AG04450 (cell line): ENCODE data around the gene HSD17B1. TPM values are rescaled to one million over a fixed set of nuclear protein-coding genes. Genes with fewer than 3 reads are reported as not detected.
"Not testable (repeated sequence)": the region's sequence is repeated elsewhere in the genome, so short reads cannot be mapped to it uniquely, and the experiment has no call there.

Experiments
- CTCF ChIA-PET: fragments of 300-600, 350-600 bp; formaldehyde crosslinking; extraction: SDS; loops from one replicate; lab custom pipeline; 2022; ENCODE audit warnings: antibody characterized with exemption, inconsistent platforms; lab: Charles Lee
- POLR2A ChIA-PET: fragments of 350-600 bp; formaldehyde crosslinking; extraction: SDS; loops from one replicate; lab custom pipeline; 2021; ENCODE audit warnings: antibody characterized with exemption, inconsistent platforms; lab: Yijun Ruan, JAX
- DNase-seq: peaks from one replicate; pipeline ENCODE4 v3.0.0-alpha.2; 2011; ENCODE audit warnings: low read depth, low spot score
- H3K27ac ChIP-seq: one replicate; pipeline ENCODE4 v1.5.1; 2012; ENCODE audit warnings: low read depth, low read length, control low read depth
- H3K27me3 ChIP-seq: one replicate; pipeline ENCODE4 v1.6.0; 2012; ENCODE audit warnings: low read length; ENCODE audit not compliant: control insufficient read depth, insufficient read depth
- H3K4me3 ChIP-seq: 2 replicates; pipeline ENCODE4 v1.5.1; 2011; ENCODE audit warnings: mild to moderate bottlenecking, low read depth, low read length, control low read depth
- H3K9me3 ChIP-seq: 2 replicates; pipeline ENCODE4 v1.5.1; 2012; ENCODE audit warnings: low read length; ENCODE audit not compliant: control insufficient read depth, insufficient read depth
- polyA minus RNA-seq: library from RNA; depleted of rRNA, polyadenylated mRNA; stranded (reverse); fragments of >200 nt; gene quantifications from 2 replicates; pipeline ENCODE4 v1.2.3, GENCODE V29; 2011; rRNA and poly(A)+ RNA removed
- polyA plus RNA-seq: library from polyadenylated mRNA; depleted of rRNA; stranded (reverse); fragments of >200 nt; gene quantifications from 2 replicates; pipeline ENCODE4 v1.2.3, GENCODE V29; 2011; rRNA removed
- TF ChIP-seq, protein P1 (sequence below): IDR thresholded peaks from 2 replicates; pipeline ENCODE4 v1.5.1; 2011; ENCODE audit warnings: low read depth, low read length, control low read depth, inconsistent platforms

HSD17B1 gene, protein sequence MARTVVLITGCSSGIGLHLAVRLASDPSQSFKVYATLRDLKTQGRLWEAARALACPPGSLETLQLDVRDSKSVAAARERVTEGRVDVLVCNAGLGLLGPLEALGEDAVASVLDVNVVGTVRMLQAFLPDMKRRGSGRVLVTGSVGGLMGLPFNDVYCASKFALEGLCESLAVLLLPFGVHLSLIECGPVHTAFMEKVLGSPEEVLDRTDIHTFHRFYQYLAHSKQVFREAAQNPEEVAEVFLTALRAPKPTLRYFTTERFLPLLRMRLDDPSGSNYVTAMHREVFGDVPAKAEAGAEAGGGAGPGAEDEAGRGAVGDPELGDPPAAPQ
- polyA plus RNA-seq (0.87 and 1.4 TPM in 2 replicates), polyA minus RNA-seq (0.41 and 0.48 TPM in 2 replicates)

DNA sequence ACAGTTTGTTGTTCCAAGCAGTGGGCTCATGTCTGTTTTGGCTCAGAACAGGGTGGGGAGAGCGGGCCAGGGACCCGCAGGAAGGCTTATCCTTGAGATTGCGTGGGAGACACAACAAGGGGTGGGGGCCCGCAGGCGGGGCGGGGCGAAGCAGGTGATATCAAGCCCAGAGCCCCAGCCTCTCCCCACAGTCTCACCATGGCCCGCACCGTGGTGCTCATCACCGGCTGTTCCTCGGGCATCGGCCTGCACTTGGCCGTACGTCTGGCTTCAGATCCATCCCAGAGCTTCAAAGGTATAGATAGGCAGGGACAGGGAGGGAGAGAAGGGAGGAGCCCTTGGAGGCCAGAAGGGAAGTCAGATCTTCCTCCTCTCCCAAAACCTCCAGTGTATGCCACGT, at the start of gene HSD17B1:
HSD17B1 (plus strand) TSS at position 188 of the 400 bp plus-strand sequence; CDS start at position 199, 11 bp downstream.
- peak within 1 kb of the TSS; percentile 90 for H3K4me3 ChIP-seq
- CTCF ChIA-PET, H3K27me3 ChIP-seq, DNase-seq, H3K9me3 ChIP-seq, H3K27ac ChIP-seq, POLR2A ChIA-PET: not testable (repeated sequence)

DNA sequence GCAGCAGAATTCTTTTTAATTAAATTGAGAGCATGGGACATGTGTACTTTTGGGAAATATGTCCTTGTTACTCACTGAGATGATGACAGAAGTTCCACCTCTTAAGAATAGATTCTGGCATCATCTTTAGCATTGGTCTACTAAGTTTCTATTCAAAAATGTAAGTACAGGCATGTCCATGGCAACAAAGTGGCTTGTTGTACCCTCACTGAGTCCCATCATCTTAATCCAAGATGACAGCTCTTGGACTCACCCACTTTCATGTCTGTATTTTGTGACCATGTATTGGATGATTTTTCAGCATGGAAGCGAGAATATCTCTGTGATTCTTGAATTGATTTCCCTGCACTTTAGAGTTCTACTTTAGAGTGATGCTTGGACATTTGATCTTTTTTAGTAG, 49.8 kb upstream of the HSD17B1 start:
- CTCF ChIA-PET, result no interaction called here
- no peak overlapping the region for H3K27ac ChIP-seq

DNA sequence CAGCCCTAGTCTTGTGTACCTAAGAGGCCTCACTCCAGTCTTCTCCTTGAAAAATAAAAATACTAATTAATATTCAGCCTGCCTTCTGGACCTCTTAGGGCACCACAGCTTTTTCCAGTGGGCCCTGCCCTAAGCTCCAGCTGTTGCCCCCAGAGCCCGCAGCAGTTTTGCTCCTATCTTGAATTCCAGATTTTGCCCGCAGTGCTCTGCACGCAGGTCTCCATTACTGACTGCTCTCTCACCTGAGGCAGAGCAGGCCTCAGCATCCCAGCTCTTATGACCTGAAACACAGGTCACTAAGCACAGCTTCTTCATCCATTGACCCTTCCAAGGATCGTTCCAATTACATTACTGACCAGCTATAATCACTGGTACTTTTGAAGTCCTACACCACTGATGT, 45.1 kb upstream of the HSD17B1 start:
- CTCF ChIA-PET, result interaction anchor here (1.5 to 2.1 kb wide), 2 partner anchors 10 kb away, joined by 10 to 11 read pairs; no protein-coding TSS in a partner anchor

More for the DNA sequence above, 49.8 kb upstream of the HSD17B1 start:
- TF ChIP-seq, protein P1, sequence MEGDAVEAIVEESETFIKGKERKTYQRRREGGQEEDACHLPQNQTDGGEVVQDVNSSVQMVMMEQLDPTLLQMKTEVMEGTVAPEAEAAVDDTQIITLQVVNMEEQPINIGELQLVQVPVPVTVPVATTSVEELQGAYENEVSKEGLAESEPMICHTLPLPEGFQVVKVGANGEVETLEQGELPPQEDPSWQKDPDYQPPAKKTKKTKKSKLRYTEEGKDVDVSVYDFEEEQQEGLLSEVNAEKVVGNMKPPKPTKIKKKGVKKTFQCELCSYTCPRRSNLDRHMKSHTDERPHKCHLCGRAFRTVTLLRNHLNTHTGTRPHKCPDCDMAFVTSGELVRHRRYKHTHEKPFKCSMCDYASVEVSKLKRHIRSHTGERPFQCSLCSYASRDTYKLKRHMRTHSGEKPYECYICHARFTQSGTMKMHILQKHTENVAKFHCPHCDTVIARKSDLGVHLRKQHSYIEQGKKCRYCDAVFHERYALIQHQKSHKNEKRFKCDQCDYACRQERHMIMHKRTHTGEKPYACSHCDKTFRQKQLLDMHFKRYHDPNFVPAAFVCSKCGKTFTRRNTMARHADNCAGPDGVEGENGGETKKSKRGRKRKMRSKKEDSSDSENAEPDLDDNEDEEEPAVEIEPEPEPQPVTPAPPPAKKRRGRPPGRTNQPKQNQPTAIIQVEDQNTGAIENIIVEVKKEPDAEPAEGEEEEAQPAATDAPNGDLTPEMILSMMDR, result no peak
- no peaks in the 10 kb centered on the region for H3K27me3 ChIP-seq
- no peaks in the 10 kb centered on the region for H3K9me3 ChIP-seq
- no peak for DNase-seq
- POLR2A ChIA-PET, result no interaction called here
- H3K4me3 ChIP-seq, result no peak overlapping the region

DNA sequence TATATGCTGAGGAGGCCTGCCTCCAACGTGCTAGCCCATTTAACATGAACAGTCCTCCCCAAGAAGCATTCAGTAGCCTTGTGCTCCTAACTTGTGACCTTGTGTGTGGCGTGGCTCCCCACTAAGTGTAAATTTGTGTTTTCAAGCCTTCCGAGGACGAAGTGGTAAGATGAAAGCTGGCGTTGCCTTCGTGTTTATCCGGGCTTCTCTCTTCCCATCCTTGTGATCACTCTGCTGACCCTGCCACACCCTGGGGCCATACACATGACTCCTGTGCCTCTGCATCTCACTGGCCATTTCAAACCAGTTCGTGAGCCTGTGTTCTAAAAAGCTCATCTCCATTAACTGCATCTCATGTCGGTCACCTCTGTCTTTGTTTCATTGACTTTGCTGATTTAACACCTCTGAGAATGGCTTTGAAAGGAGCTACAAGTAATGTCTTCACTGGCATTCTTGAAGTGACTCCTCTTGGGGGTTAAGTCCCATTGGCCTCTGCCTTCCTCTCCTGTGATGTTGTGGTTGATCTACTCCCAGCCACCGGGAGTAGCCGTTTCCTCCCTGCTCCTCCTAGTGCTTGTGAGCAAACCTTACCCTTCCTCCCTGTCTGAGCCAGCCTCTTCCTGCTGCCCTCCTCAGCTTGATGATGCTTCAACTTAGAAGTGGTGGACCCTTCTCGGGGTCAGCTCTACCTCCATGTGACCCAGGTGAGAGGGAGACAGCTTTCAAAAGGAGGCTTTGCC, 44.1 kb upstream of the HSD17B1 start:
- Histone ChIP-seq H3K27me3 (no peaks in the 10 kb centered on the region), H3K9me3 (no peaks in the 10 kb centered on the region), H3K4me3 (no peak overlapping the region), H3K27ac (no peak overlapping the region)
- TF ChIP-seq, protein P1, result no peak
- no peak for DNase-seq
- ChIA-PET POLR2A (no interaction called here), CTCF (interaction anchor here (2.1 kb wide), 1 partner anchor 9 kb away, joined by 11 read pairs; no protein-coding TSS in a partner anchor)

More for the DNA sequence above, 45.1 kb upstream of the HSD17B1 start:
- Histone ChIP-seq H3K4me3 (no peak overlapping the region), H3K27me3 (no peaks in the 10 kb centered on the region), H3K9me3 (no peaks in the 10 kb centered on the region), H3K27ac (no peak overlapping the region)
- DNase-seq, result no peak
- TF ChIP-seq, protein P1, result no peak
- POLR2A ChIA-PET, result interaction anchor here (0.6 kb wide), 1 partner anchor 37 kb away, joined by 3 read pairs; no protein-coding TSS in a partner anchor

DNA sequence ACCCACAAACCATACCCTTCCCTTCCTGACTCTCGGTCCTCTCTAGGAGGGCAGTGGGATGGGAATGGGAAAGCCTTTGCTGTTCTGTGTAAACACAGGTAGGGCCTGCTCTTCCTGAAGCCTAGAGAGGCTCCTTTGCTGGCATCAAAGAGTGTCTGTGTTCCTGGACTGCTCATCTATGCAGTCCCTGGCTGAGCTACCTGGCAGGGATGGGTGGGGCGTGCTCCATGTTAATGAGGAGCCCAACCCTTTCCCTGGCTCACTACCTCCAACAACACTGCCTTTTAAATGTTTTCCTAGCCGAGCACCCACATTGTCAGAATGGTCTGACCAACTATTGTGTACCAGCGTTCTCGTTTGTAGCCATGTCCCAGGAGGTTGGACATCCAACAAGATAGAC, 43.3 kb upstream of the HSD17B1 start:
- no peak overlapping the region for H3K27ac ChIP-seq
- TF ChIP-seq, protein P1, result no peak
- no peak for DNase-seq
- H3K9me3 ChIP-seq, result no peaks in the 10 kb centered on the region
- H3K27me3 ChIP-seq, result no peaks in the 10 kb centered on the region
- no peak overlapping the region for H3K4me3 ChIP-seq
- CTCF ChIA-PET, result interaction anchor here (2.1 kb wide), 1 partner anchor 8 kb away, joined by 11 read pairs; no protein-coding TSS in a partner anchor
- POLR2A ChIA-PET, result no interaction called here
